ENCODE measurements around the gene ZNF616. TPM values are rescaled to one million over a fixed set of nuclear protein-coding genes. Genes with fewer than 3 reads are reported as not detected.
A peak's percentile ranks its signal among the peaks of the same experiment; 100 is the strongest.

ZNF616 gene
- total RNA-seq = 1 to 10 TPM; 3.6 to 6.2 TPM

GRCh38 chr19:52139252-52140031 is at the start of gene ZNF616:
TSS of gene ZNF616 (minus strand) at chr19:52139938. CDS start at chr19:52130512, 9,426 bp downstream.
- H3K4me3 ChIP-seq = peak within 1 kb of the TSS; percentile 46 to 82
- H3K9me3 ChIP-seq = no peaks in the 10 kb centered on the region
- intact Hi-C loops (cut with DNase I) = loop anchor here (5.0 kb wide), 1 partner anchor 98 kb away; no protein-coding TSS in a partner anchor
- WGBS, 2 donors = 0 to 1% methylated on average over 40 to 49 of the region's 49 CpGs
- H3K4me1 ChIP-seq = peaks cover 21% of the 10 kb centered on the region
- ATAC-seq (peak; percentile 98), DNase-seq (peak; percentile 97 to 99 (median 98))
- H3K27me3 ChIP-seq = no peaks in the 10 kb centered on the region
- H3K36me3 ChIP-seq (replicated peaks in 1 of 2; ENCODE audit: insufficient read depth in 1 of 2, low read depth in 2 of 2) = no peaks in the 10 kb centered on the region
- TF ChIP-seq POLR2A (IDR thresholded peaks at IDR 0.05) (peak; percentile 30 to 86 (median 84)), CTCF (IDR thresholded peaks at IDR 0.05) (peak; percentile 57 to 93 (median 81))
- H3K27ac ChIP-seq = peak within 1 kb of the TSS; percentile 90 to 95 (median 94)

DNA sequence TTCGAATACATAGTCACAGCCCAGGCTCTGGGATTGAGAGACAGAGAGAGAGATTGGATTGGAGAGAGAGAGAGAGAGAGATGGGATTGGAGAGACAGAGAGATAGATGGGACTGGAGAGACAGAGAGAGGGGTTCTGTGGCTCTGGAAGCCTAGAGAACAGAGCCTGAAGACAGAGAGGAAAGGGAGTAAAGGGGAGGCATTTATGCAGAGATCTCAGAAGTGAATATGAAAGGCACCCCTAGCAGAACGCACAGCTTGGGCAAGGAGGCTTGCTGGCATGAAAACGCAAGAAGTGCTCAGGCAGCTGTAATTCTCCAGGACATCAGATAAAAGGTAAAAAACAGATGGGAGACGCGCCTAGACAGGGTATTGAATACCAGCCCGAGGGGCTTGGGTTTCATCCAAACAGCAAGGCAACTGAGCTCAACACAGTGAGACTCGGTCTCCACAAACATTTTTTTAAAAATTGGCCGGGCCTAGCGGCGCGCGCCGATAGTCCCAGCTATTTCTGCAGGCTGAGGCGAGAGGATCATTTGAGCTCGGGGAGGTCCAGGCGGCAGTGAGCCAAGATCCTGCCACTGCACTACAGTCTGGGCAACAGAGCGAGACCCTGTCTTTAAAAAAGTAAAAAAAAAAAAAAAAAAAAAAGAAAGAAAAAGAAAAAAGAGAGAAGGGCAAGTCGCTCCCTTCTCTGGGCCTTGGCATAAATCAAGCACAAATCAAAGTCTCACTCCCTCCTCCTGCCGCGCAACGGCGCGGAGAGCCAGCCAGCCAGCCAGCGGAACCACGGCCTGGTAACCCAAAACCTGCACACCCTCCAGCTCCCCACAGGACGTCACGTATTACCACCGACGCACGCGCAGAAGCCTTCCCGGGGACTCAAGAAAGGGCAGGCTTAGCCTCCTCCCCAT is 49.3 kb upstream of the ZNF616 start:
- DNase-seq (no peak), ATAC-seq (peak; percentile 7)
- H3K27ac ChIP-seq = peak overlapping the region; percentile 48 to 90 (median 78)
- peaks cover 40% of the 10 kb centered on the region for H3K4me1 ChIP-seq
- no peaks in the 10 kb centered on the region for H3K27me3 ChIP-seq
- H3K4me3 ChIP-seq = no peak overlapping the region
- WGBS, 2 donors = 0 to 2% methylated on average over 32 of the region's 32 CpGs
- TF ChIP-seq POLR2A (IDR thresholded peaks at IDR 0.05) = peak in 1 of 3 donors; percentile 56
- peak in 1 of 7 experiments; percentile 47 for TF ChIP-seq CTCF (IDR thresholded peaks at IDR 0.05)
- no peaks in the 10 kb centered on the region for H3K36me3 ChIP-seq (replicated peaks in 1 of 2; ENCODE audit: insufficient read depth in 1 of 2, low read depth in 2 of 2)
- intact Hi-C loops (cut with DNase I) = no loop called here
- H3K9me3 ChIP-seq = no peaks in the 10 kb centered on the region

DNA sequence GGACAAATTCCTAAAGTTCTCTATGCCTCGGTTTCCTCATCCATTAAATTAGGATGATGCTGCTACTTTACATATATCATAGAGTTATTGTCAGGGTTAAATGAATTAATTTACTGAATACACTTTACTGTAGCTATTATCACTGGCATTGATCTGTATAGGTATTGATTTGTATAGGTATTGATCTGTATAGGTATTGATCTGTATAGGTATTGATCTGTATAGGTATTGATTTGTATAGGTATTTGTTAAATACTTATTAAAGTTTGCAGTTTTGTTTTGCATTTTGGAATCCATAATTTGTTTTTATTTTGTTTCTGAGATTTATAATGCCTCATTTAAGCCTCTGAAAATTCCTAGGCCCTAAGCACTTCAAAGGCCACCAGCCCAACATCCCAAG is 47.7 kb upstream of the ZNF616 start:
- Histone ChIP-seq H3K9me3 (no peaks in the 10 kb centered on the region), H3K36me3 (replicated peaks in 1 of 2; ENCODE audit: insufficient read depth in 1 of 2, low read depth in 2 of 2) (no peaks in the 10 kb centered on the region), H3K4me3 (no peak overlapping the region), H3K4me1 (peaks cover 24% of the 10 kb centered on the region), H3K27ac (no peak overlapping the region), H3K27me3 (no peaks in the 10 kb centered on the region)
- DNase-seq = no peak
- no peak for ATAC-seq
- 95% methylated on average over 1 of the region's 1 CpG for WGBS, 2 donors
- intact Hi-C loops (cut with DNase I) = no loop called here
- TF ChIP-seq POLR2A (IDR thresholded peaks at IDR 0.05) = no peak
- TF ChIP-seq CTCF (IDR thresholded peaks at IDR 0.05) = no peak

GRCh38 chr19:52176574-52176973 is 36.8 kb upstream of the ZNF616 start:
- H3K27me3 ChIP-seq = no peaks in the 10 kb centered on the region
- H3K4me3 ChIP-seq = no peak overlapping the region
- no peak for TF ChIP-seq POLR2A (IDR thresholded peaks at IDR 0.05)
- TF ChIP-seq CTCF (IDR thresholded peaks at IDR 0.05) = no peak
- H3K9me3 ChIP-seq = no peaks in the 10 kb centered on the region
- no peak for ATAC-seq
- no peaks in the 10 kb centered on the region for H3K36me3 ChIP-seq (replicated peaks in 1 of 2; ENCODE audit: insufficient read depth in 1 of 2, low read depth in 2 of 2)
- 56 to 58% methylated on average over 10 of the region's 10 CpGs for WGBS, 2 donors
- H3K4me1 ChIP-seq = no peaks in the 10 kb centered on the region
- intact Hi-C loops (cut with DNase I) = no loop called here
- no peak overlapping the region for H3K27ac ChIP-seq
- DNase-seq = no peak

Data from body of pancreas (tissue), 4 donors.